HCT116 (cell line): ENCODE data around the gene SYTL3.

ENCODE experiments used
- EZH2phosphoT487 ChIP-seq: fragments of 200-600 bp; IDR thresholded peaks from 2 replicates; pipeline ENCODE4 v1.6.1; 2018; ENCODE audit warnings: antibody characterized with exemption, borderline replicate concordance
- RAD21 ChIP-seq: IDR thresholded peaks from 2 replicates; pipeline ENCODE4 v1.6.1; 2012; ENCODE audit warnings: low read depth, mild to moderate bottlenecking

GRCh38 chr6:158633127-158633526, 16.7 kb upstream of the SYTL3 start:
- no peak for TF ChIP-seq EZH2phosphoT487
- no peak for TF ChIP-seq RAD21
